Measurements from ENCODE around the gene PACRG.

The PACRG gene

GRCh38 chr6:163333038-163333437 lies 605.3 kb downstream of the PACRG start:
- DNase-seq (ENCODE audit: low read depth, low spot score): peak; percentile 56

GRCh38 chr6:163333701-163334663 lies 606.2 kb downstream of the PACRG start:
- DNase-seq (ENCODE audit: low read depth, low spot score): no peak

GRCh38 chr6:163335056-163335455 lies 607.3 kb downstream of the PACRG start:
- DNase-seq (ENCODE audit: low read depth, low spot score): no peak

- DNase-seq (ENCODE audit: low read depth, low spot score): peak; percentile 50
Observed at GRCh38 chr6:163335671-163336545, 608.1 kb downstream of the PACRG start.

- DNase-seq (ENCODE audit: low read depth, low spot score): no peak
Observed at GRCh38 chr6:163336961-163337360, 609.2 kb downstream of the PACRG start.

- DNase-seq (ENCODE audit: low read depth, low spot score): no peak
Observed at GRCh38 chr6:163337958-163338357, 610.2 kb downstream of the PACRG start.

- peak; percentile 64 for DNase-seq (ENCODE audit: low read depth, low spot score)
Observed at GRCh38 chr6:163338671-163339405, 611.1 kb downstream of the PACRG start.

- no peak for DNase-seq (ENCODE audit: low read depth, low spot score)
Observed at GRCh38 chr6:163339466-163339865, 611.7 kb downstream of the PACRG start.

GRCh38 chr6:163340201-163340887 lies 612.6 kb downstream of the PACRG start:
- no peak for DNase-seq (ENCODE audit: low read depth, low spot score)

- no peak for DNase-seq (ENCODE audit: low read depth, low spot score)
Observed at GRCh38 chr6:163341224-163342061, 613.7 kb downstream of the PACRG start.

GRCh38 chr6:163342571-163343539 lies 615.1 kb downstream of the PACRG start:
- no peak for DNase-seq (ENCODE audit: low read depth, low spot score)

GRCh38 chr6:163343609-163344008 lies 615.8 kb downstream of the PACRG start:
- no peak for DNase-seq (ENCODE audit: low read depth, low spot score)

- no peak for DNase-seq (ENCODE audit: low read depth, low spot score)
Observed at GRCh38 chr6:163344411-163344810, 616.6 kb downstream of the PACRG start.

GRCh38 chr6:163345931-163346330 lies 618.2 kb downstream of the PACRG start:
- no peak for DNase-seq (ENCODE audit: low read depth, low spot score)

- no peak for DNase-seq (ENCODE audit: low read depth, low spot score)
Observed at GRCh38 chr6:163346497-163346961, 618.8 kb downstream of the PACRG start.

- no peak for DNase-seq (ENCODE audit: low read depth, low spot score)
Observed at GRCh38 chr6:163347021-163347446, 619.3 kb downstream of the PACRG start.

GRCh38 chr6:163348789-163349680 lies 621.3 kb downstream of the PACRG start:
- DNase-seq (ENCODE audit: low read depth, low spot score): no peak

- DNase-seq (ENCODE audit: low read depth, low spot score): no peak
Observed at GRCh38 chr6:163349696-163350095, 621.9 kb downstream of the PACRG start.
